Stimulated activated CD8-positive, alpha-beta memory T cell treated with anti-CD3 and anti-CD28 coated beads, Interleukin-15, amount 100 ng/mL, for 24 hours (primary cell): Measurements from ENCODE around the gene PCDHA12.
"Not testable (repeated sequence)": the region's sequence is repeated elsewhere in the genome, so short reads cannot be mapped to it uniquely, and the experiment has no call there.

ENCODE experiments used
- DNase-seq: peaks from one replicate; pipeline ENCODE4 v3.0.0-alpha.2; 2020; ENCODE audit warnings: low read depth

PCDHA12 gene, protein sequence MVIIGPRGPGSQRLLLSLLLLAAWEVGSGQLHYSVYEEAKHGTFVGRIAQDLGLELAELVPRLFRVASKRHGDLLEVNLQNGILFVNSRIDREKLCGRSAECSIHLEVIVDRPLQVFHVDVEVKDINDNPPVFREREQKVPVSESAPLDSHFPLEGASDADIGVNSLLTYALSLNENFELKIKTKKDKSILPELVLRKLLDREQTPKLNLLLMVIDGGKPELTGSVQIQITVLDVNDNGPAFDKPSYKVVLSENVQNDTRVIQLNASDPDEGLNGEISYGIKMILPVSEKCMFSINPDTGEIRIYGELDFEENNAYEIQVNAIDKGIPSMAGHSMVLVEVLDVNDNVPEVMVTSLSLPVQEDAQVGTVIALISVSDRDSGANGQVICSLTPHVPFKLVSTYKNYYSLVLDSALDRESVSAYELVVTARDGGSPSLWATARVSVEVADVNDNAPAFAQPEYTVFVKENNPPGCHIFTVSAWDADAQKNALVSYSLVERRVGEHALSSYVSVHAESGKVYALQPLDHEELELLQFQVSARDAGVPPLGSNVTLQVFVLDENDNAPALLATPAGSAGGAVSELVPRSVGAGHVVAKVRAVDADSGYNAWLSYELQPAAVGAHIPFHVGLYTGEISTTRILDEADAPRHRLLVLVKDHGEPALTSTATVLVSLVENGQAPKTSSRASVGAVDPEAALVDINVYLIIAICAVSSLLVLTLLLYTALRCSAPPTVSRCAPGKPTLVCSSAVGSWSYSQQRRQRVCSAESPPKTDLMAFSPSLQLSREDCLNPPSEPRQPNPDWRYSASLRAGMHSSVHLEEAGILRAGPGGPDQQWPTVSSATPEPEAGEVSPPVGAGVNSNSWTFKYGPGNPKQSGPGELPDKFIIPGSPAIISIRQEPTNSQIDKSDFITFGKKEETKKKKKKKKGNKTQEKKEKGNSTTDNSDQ

DNA sequence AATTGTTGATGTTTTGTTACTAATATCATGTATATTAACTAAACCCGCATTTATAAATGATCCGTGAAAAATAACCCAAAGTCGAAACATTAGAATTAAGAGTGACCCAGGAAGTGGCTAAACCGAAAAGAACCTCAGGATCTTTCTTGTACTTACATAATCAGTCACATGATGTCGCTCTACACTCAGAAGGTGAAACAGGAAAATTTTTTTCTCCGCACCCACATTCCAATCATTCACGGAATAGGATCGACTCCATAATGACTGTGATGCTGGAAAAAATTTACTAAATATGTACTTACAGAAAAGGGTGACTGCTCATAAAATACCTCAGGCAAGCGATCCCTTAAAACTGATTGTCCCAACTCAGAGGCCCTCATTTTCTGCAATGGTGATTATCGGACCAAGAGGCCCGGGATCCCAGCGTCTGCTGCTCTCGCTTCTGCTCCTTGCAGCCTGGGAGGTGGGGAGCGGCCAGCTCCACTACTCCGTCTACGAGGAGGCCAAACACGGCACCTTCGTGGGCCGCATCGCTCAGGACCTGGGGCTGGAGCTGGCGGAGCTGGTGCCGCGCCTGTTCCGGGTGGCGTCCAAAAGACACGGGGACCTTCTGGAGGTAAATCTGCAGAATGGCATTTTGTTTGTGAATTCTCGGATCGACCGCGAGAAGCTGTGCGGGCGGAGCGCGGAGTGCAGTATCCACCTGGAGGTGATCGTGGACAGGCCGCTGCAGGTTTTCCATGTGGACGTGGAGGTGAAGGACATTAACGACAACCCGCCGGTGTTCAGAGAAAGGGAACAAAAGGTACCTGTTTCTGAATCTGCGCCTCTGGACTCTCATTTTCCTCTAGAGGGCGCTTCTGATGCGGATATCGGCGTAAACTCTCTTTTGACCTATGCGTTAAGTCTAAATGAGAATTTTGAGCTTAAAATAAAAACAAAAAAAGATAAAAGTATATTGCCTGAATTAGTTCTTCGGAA, at the start of gene PCDHA12:
TSS of gene PCDHA12 (plus strand) at position 224 of the 981 bp plus-strand sequence. CDS start at position 389, 165 bp downstream.
- no peak for DNase-seq

DNA sequence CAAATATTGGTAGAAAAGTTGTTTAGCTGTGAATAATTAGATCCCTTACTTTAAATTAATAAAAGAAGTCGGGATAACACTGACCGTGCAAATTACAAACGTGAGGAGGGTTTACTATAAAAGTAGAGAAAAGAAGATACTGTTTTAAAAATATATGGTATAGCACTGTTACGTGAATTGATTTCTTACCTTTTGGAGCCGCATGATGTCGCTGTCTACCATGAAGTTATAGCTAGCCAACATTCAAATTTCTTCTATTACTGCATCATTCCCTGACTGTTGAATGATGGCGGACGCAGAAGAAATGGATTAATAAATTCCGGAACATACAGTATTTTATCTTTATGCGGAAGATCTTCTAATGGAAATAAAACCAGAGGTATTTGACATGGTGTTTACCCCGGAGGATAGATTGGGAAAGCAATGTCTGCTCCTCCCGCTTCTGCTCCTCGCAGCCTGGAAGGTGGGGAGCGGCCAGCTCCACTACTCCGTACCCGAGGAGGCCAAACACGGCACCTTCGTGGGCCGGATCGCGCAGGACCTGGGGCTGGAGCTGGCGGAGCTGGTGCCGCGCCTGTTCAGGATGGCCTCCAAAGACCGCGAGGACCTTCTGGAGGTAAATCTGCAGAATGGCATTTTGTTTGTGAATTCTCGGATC, 47.3 kb upstream of the PCDHA12 start, which contains the start of gene PCDHA6:
TSS of gene PCDHA6 (plus strand) at position 257 of the 658 bp plus-strand sequence. CDS start at position 389, 132 bp downstream.
- no peak for DNase-seq

DNA sequence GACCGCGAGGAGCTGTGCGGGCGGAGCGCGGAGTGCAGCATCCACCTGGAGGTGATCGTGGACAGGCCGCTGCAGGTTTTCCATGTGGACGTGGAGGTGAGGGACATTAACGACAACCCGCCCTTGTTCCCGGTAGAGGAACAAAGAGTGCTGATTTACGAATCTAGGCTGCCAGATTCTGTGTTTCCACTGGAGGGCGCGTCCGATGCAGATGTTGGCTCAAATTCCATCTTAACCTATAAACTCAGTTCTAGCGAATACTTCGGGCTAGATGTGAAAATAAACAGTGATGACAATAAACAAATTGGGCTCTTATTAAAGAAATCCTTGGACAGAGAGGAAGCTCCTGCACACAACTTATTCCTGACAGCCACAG, 46.8 kb upstream of the PCDHA12 start:
- DNase-seq, result no peak

DNA sequence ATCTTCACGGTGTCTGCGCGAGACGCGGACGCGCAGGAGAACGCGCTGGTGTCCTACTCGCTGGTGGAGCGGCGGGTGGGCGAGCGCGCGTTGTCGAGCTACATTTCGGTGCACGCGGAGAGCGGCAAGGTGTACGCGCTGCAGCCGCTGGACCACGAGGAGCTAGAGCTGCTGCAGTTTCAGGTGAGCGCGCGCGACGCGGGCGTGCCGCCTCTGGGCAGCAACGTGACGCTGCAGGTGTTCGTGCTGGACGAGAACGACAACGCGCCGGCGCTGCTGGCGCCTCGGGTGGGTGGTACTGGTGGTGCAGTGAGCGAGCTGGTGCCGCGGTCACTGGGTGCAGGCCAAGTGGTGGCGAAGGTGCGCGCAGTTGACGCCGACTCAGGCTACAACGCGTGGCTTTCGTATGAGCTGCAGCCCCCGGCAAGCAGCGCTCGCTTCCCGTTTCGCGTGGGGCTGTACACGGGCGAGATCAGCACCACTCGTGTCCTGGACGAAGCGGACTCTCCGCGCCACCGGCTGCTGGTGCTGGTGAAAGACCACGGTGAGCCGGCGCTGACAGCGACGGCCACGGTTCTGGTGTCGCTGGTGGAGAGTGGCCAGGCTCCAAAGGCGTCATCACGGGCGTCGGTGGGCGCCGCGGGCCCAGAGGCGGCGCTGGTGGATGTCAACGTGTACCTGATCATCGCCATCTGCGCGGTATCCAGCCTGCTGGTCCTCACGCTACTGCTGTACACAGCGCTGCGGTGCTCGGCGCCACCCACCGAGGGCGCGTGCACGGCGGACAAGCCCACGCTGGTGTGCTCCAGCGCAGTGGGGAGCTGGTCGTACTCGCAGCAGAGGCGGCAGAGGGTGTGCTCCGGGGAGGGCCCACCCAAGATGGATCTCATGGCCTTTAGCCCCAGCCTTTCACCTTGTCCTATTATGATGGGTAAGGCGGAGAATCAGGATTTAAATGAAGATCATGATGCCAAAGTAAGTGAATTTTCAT, 45.3 kb upstream of the PCDHA12 start:
- DNase-seq, result not testable (repeated sequence)

DNA sequence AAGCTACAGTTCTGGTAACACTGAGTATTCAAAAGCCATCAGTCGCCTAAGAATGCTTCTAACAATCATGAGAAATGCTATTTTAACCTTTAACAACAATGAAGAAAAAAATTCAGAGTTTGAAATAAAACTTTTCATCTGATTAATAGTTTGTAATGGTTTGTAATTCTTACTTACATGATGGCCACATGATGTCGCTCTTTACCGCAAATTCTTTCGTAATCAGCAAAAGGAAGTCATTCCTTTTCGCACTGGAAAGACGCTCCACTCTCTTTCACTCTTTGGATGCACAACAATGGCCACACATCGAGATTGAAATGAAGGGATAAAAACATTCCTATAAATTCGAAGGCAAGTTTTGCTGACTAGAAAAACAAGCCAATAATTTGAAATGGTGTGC, 41.1 kb upstream of the PCDHA12 start, which contains the start of gene PCDHA7:
TSS of gene PCDHA7 (plus strand) at position 277 of the 400 bp plus-strand sequence. CDS start at position 392, 115 bp downstream.
- DNase-seq, result no peak

DNA sequence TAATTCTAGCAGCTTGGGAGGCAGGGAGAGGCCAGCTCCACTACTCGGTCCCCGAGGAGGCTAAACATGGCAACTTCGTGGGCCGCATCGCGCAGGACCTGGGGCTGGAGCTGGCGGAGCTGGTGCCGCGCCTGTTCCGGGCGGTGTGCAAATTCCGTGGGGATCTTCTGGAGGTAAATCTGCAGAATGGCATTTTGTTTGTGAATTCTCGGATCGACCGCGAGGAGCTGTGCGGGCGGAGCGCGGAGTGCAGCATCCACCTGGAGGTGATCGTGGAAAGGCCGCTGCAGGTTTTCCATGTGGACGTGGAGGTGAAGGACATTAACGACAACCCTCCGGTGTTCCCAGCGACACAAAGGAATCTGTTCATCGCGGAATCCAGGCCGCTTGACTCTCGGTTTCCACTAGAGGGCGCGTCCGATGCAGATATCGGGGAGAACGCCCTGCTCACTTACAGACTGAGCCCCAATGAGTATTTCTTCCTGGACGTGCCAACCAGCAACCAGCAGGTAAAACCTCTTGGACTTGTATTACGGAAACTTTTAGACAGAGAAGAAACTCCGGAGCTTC, 40.6 kb upstream of the PCDHA12 start:
- DNase-seq, result not testable (repeated sequence)

DNA sequence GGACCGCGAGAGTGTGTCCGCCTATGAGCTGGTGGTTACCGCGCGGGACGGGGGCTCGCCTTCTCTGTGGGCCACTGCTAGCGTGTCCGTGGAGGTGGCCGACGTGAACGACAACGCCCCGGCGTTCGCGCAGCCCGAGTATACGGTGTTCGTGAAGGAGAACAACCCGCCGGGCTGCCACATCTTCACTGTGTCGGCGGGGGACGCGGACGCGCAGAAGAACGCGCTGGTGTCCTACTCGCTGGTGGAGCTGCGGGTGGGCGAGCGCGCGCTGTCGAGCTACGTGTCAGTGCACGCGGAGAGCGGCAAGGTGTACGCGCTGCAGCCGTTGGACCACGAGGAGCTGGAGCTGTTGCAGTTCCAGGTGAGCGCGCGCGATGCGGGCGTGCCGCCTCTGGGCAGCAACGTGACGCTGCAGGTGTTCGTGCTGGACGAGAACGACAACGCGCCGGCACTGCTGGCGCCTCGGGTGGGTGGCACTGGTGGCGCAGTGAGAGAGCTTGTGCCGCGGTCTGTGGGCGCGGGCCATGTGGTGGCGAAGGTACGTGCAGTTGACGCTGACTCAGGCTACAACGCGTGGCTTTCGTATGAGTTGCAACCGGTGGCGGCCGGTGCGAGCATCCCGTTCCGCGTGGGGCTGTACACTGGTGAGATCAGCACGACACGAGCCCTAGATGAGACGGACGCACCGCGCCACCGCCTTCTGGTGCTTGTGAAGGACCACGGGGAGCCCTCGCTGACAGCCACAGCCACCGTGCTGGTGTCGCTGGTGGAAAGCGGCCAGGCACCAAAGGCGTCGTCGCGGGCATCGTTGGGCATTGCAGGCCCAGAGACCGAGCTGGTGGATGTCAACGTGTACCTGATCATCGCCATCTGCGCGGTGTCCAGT, 39.2 kb upstream of the PCDHA12 start:
- no peak for DNase-seq

DNA sequence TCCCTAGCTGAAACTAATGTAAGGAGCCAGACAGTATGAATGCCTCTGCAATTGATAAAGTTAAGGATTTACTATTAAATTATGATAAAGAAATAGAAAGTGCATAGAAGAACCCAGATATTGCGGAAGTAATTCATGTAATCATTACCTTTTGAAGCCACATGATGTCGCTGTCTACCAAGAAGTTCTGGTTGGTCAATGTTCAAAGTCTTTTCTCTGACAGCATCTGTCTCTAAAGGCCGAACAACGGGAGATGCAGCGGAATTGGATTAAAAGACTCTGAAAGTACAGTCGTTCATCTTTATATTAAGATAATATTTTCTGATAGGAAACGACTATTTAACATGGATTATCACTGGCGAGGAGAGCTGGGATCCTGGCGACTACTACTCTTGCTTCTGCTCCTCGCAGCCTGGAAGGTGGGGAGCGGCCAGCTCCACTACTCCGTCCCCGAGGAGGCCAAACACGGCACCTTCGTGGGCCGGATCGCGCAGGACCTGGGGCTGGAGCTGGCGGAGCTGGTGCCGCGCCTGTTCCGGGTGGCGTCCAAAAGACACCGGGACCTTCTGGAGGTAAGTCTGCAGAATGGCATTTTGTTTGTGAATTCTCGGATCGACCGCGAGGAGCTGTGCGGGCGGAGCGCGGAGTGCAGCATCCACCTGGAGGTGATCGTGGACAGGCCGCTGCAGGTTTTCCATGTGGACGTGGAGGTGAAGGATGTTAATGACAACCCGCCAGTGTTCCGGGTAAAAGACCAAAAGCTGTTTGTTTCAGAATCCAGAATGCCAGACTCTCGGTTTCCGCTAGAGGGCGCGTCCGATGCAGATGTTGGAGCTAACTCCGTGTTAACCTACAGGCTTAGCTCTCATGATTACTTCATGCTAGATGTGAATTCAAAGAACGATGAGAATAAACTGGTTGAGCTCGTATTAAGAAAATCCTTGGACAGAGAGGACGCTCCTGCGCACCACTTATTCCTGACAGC, 33.8 kb upstream of the PCDHA12 start, which contains the start of gene PCDHA8:
TSS of gene PCDHA8 (plus strand) at position 210 of the 985 bp plus-strand sequence. CDS start at position 345, 135 bp downstream.
- DNase-seq, result no peak

DNA sequence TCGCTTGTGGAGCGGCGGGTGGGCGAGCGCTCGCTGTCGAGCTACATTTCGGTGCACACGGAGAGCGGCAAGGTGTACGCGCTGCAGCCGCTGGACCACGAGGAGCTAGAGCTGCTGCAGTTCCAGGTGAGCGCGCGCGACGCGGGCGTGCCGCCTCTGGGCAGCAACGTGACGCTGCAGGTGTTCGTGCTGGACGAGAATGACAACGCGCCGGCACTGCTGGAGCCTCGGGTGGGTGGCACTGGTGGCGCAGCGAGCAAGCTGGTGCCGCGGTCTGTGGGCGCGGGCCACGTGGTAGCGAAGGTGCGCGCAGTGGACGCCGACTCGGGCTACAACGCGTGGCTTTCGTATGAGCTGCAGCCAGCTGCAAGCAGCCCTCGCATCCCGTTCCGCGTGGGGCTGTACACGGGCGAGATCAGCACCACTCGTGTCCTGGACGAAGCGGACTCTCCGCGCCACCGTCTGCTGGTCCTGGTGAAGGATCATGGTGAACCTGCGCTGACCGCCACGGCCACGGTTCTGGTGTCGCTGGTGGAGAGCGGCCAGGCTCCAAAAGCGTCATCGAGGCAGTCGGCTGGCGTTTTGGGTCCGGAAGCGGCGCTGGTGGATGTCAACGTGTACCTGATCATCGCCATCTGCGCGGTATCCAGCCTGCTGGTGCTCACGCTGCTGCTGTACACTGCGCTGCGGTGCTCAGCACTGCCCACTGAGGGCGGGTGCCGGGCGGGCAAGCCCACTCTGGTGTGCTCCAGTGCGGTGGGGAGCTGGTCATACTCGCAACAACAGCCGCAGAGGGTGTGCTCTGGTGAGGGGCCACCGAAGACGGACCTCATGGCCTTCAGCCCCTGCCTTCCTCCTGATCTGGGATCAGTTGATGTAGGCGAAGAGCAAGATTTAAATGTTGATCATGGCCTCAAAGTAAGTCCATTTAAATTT, 32.0 kb upstream of the PCDHA12 start:
- DNase-seq, result no peak

DNA sequence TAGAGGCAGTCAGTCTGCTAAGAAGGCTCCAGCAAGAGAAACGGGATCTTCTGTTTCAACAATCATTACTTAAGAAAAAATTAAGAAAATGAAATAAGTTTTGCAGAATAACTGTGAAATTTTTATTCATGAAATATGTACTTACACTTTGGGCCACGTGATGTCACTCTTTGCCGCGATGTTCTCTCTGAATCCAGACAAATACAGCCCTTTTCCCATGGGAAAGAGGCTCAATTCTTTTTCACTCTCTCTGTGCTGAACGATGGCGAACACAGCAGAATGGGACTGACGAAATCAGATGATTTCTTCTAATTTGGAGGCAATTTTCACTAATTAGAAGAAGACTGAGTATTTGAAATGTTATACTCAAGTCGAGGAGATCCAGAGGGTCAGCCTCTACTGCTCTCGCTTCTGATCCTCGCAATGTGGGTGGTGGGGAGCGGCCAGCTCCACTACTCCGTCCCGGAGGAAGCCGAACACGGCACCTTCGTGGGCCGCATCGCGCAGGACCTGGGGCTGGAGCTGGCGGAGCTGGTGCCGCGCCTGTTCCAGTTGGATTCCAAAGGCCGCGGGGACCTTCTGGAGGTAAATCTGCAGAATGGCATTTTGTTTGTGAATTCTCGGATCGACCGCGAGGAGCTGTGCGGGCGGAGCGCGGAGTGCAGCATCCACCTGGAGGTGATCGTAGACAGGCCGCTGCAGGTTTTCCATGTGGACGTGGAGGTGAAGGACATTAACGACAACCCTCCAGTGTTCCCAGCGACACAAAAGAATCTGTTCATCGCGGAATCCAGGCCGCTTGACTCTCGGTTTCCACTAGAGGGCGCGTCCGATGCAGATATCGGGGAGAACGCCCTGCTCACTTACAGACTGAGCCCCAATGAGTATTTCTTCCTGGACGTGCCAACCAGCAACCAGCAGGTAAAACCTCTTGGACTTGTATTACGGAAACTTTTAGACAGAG, 26.7 kb upstream of the PCDHA12 start, which contains the start of gene PCDHA9:
TSS of gene PCDHA9 (plus strand) at position 244 of the 964 bp plus-strand sequence. CDS start at position 358, 114 bp downstream.
- not testable (repeated sequence) for DNase-seq

DNA sequence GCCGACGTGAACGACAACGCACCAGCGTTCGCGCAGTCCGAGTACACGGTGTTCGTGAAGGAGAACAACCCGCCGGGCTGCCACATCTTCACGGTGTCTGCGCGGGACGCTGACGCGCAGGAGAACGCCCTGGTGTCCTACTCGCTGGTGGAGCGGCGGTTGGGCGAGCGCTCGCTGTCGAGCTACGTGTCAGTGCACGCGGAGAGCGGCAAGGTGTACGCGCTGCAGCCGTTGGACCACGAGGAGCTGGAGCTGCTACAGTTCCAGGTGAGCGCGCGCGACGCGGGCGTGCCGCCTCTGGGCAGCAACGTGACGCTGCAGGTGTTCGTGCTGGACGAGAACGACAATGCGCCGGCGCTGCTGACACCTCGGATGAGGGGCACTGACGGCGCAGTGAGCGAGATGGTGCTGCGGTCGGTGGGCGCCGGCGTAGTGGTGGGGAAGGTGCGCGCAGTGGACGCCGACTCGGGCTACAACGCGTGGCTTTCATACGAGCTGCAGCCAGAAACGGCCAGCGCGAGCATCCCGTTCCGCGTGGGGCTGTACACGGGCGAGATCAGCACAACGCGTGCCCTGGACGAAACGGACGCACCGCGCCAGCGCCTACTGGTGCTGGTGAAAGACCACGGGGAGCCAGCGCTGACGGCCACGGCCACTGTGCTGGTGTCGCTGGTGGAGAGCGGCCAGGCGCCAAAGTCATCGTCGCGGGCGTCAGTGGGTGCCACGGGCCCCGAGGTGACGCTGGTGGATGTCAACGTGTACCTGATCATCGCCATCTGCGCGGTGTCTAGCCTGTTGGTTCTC, 25.1 kb upstream of the PCDHA12 start:
- DNase-seq, result not testable (repeated sequence)

DNA sequence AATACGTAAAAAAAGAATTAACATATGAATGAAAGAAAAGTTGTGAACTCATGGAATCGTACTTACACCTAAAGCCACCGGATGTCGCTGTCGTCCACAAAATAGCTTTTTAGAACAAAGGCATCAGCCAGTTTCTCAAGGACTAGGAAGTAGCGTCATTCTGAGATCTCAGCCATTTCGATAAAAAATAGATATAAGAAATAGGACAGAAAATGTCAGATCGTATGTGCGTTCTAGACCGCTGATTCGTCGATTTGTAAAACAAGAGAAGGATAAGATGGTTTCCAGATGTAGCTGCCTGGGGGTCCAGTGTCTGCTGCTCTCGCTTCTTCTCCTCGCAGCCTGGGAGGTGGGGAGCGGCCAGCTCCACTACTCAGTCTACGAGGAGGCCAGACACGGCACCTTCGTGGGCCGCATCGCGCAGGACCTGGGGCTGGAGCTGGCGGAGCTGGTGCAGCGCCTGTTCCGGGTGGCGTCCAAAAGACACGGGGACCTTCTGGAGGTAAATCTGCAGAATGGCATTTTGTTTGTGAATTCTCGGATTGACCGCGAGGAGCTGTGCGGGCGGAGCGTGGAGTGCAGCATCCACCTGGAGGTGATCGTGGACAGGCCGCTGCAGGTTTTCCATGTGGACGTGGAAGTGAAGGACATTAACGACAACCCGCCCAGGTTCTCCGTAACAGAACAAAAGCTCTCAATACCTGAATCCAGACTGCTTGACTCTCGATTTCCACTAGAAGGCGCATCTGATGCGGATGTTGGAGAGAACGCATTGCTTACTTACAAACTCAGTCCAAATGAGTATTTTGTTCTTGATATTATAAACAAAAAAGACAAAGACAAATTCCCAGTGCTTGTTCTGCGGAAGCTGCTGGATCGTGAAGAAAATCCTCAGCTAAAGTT, 19.1 kb upstream of the PCDHA12 start, which contains the start of gene PCDHA10:
TSS of gene PCDHA10 (plus strand) at position 126 of the 903 bp plus-strand sequence. CDS start at position 278, 152 bp downstream.
- no peak for DNase-seq
